ENCODE data around the gene STRN.

DNA sequence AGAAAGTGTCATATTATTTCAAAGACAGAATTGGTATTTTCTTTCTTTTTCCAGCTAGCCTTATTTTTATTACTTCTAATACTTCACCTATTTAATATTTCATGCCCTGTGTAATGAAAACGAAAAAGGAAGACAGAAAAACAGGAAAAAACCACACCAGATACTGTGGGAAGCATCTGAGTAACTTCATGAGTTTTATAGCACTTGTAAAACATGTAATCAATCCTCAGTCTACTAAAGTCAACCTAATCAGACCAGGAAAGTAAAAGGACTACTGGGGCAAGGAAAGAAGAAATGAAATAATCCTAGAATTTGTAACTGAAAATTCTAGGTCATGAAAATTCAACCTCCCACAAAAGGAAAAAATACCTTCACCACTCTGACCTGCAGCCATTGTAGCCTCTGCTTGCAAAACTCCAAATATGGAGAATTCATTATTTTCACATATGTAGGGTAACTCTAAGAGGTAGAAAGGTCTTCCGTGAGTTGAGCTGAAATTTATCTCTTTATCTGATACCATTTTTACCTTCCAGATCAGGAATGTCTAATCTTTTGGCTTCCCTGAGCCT is 34.7 kb upstream of the STRN start:
- TF ChIP-seq CTCF (IDR thresholded peaks at IDR 0.05 in 2 of 3, conservative IDR thresholded peaks at IDR 0.05 in 1 of 3; ENCODE audit: control insufficient read depth in 2 of 3, extremely low read depth in 1 of 3, insufficient read depth in 1 of 3, low read depth in 3 of 3, low read length in 3 of 3) (no peak), SIX5 (IDR thresholded peaks at IDR 0.05; ENCODE audit: low read depth, low read length, severe bottlenecking) (no peak), BRCA1 (IDR thresholded peaks at IDR 0.05; ENCODE audit: low read depth, low read length) (no peak), TCF7 (IDR thresholded peaks at IDR 0.05; ENCODE audit: borderline replicate concordance) (no peak), NR2C2 (IDR thresholded peaks at IDR 0.05; ENCODE audit: borderline replicate concordance, control insufficient read depth, insufficient read length, low read depth) (no peak), SIN3A (IDR thresholded peaks at IDR 0.05; ENCODE audit: low read depth, low read length) (no peak), CEBPB (IDR thresholded peaks at IDR 0.05; ENCODE audit: borderline replicate concordance in 1 of 2, low read depth in 2 of 2, low read length in 2 of 2) (no peak), USF2 (IDR thresholded peaks at IDR 0.05; ENCODE audit: borderline replicate concordance, low read depth, low read length) (no peak), MXI1 (IDR thresholded peaks at IDR 0.05; ENCODE audit: low read depth, low read length) (no peak), ZNF384 (IDR thresholded peaks at IDR 0.05; ENCODE audit: borderline replicate concordance, low read depth, low read length) (no peak), POLR2A (IDR thresholded peaks at IDR 0.05; ENCODE audit: low read depth, low read length) (no peak)

All from GM12878 (cell line).